ENCODE data around the gene PAQR9.

- no peak for TF ChIP-seq CTCF (IDR thresholded peaks at IDR 0.05)
- TF ChIP-seq POLR2A (IDR thresholded peaks at IDR 0.05), result no peak
These were observed 1.3 kb downstream of the PAQR9 start for GRCh38 chr3:142962175-142962519.
